ENCODE data around the gene NCOA3.

NCOA3 gene

DNA sequence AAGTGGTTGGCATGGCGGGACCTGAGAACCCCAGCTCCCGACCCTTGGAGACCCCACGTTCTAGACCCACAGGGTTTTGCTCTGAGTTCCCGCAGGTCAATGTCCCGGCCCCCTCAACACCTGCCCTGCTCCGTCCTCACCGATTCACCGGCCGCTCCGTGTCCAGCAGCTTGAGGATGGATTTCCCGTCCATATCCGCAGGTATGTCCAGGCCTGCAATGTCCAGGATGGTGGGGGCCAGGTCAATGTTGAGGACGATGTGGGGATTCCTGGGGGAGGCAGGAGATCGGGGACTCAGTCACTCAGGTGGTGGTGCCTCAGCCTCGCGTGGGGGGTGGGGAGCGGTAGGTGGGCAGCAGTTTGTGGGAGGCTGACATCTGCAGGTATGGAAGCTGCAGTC is 176.8 kb downstream of the NCOA3 start:
- no peak overlapping the region for H3K4me3 ChIP-seq (ENCODE audit: low read length)
- H4K20me1 ChIP-seq (ENCODE audit: control insufficient read depth, insufficient read depth, low read depth, low read length) = no peaks in the 10 kb centered on the region
- H3K27me3 ChIP-seq (ENCODE audit: control insufficient read depth, low read length) = no peaks in the 10 kb centered on the region
- TF ChIP-seq EZH2phosphoT487 (IDR thresholded peaks at IDR 0.05; ENCODE audit: borderline replicate concordance, low read length) = no peak
- TF ChIP-seq, protein P1, sequence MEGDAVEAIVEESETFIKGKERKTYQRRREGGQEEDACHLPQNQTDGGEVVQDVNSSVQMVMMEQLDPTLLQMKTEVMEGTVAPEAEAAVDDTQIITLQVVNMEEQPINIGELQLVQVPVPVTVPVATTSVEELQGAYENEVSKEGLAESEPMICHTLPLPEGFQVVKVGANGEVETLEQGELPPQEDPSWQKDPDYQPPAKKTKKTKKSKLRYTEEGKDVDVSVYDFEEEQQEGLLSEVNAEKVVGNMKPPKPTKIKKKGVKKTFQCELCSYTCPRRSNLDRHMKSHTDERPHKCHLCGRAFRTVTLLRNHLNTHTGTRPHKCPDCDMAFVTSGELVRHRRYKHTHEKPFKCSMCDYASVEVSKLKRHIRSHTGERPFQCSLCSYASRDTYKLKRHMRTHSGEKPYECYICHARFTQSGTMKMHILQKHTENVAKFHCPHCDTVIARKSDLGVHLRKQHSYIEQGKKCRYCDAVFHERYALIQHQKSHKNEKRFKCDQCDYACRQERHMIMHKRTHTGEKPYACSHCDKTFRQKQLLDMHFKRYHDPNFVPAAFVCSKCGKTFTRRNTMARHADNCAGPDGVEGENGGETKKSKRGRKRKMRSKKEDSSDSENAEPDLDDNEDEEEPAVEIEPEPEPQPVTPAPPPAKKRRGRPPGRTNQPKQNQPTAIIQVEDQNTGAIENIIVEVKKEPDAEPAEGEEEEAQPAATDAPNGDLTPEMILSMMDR (IDR thresholded peaks at IDR 0.05; ENCODE audit: low read depth, low read length, poor library complexity, severe bottlenecking) = no peak
- H3K79me2 ChIP-seq (ENCODE audit: control insufficient read depth, low read length) = no peaks in the 10 kb centered on the region
- no peaks in the 10 kb centered on the region for H3F3A ChIP-seq (ENCODE audit: control insufficient read depth, insufficient read depth)
- no peak overlapping the region for H3K4me2 ChIP-seq (ENCODE audit: low read length)
- H3K36me3 ChIP-seq (ENCODE audit: control insufficient read depth, low read length) = no peaks in the 10 kb centered on the region
- no peaks in the 10 kb centered on the region for H3K9me3 ChIP-seq (ENCODE audit: control insufficient read depth, insufficient read depth, low read length)
- no peaks in the 10 kb centered on the region for H3K9me2 ChIP-seq (replicated peaks; ENCODE audit: control insufficient read depth, low read length)
- peaks cover 5% of the 10 kb centered on the region; the same call in 1 of the 2 replicates for H3K4me1 ChIP-seq (ENCODE audit: control insufficient read depth, low read length)
- H3K27ac ChIP-seq (ENCODE audit: low read depth, low read length) = no peak overlapping the region

DNA sequence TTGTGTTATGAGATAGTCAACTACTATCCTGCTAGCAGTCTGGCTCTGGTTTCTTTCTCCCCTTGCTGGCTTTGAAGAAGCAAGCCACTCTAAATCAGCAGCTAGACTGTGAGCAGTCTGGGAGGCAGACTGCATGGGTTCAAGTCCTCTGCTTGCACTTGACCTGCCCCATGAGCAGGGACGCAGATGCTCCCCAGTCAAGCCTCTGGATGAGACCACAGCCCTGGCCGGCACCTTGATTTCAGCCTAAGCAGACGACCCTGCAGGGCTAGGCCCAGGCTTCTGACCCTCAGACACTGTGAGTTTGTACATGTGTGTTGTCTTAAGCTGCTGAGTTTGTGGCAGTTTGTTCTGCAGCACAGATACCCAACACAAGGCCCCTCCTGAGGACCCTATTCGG is 177.8 kb downstream of the NCOA3 start:
- H3K79me2 ChIP-seq (ENCODE audit: control insufficient read depth, low read length) = no peaks in the 10 kb centered on the region
- no peaks in the 10 kb centered on the region for H3F3A ChIP-seq (ENCODE audit: control insufficient read depth, insufficient read depth)
- no peaks in the 10 kb centered on the region for H3K36me3 ChIP-seq (ENCODE audit: control insufficient read depth, low read length)
- TF ChIP-seq EZH2phosphoT487 (IDR thresholded peaks at IDR 0.05; ENCODE audit: borderline replicate concordance, low read length) = no peak
- TF ChIP-seq, protein P1 (IDR thresholded peaks at IDR 0.05; ENCODE audit: low read depth, low read length, poor library complexity, severe bottlenecking) = no peak
- H3K9me2 ChIP-seq (replicated peaks; ENCODE audit: control insufficient read depth, low read length) = no peaks in the 10 kb centered on the region
- H3K27ac ChIP-seq (ENCODE audit: low read depth, low read length) = no peak overlapping the region
- H4K20me1 ChIP-seq (ENCODE audit: control insufficient read depth, insufficient read depth, low read depth, low read length) = no peaks in the 10 kb centered on the region
- no peak overlapping the region for H3K4me3 ChIP-seq (ENCODE audit: low read length)
- H3K4me2 ChIP-seq (ENCODE audit: low read length) = no peak overlapping the region
- no peaks in the 10 kb centered on the region for H3K9me3 ChIP-seq (ENCODE audit: control insufficient read depth, insufficient read depth, low read length)
- H3K4me1 ChIP-seq (ENCODE audit: control insufficient read depth, low read length) = peaks cover 5% of the 10 kb centered on the region; the same call in 1 of the 2 replicates
- H3K27me3 ChIP-seq (ENCODE audit: control insufficient read depth, low read length) = no peaks in the 10 kb centered on the region

DNA sequence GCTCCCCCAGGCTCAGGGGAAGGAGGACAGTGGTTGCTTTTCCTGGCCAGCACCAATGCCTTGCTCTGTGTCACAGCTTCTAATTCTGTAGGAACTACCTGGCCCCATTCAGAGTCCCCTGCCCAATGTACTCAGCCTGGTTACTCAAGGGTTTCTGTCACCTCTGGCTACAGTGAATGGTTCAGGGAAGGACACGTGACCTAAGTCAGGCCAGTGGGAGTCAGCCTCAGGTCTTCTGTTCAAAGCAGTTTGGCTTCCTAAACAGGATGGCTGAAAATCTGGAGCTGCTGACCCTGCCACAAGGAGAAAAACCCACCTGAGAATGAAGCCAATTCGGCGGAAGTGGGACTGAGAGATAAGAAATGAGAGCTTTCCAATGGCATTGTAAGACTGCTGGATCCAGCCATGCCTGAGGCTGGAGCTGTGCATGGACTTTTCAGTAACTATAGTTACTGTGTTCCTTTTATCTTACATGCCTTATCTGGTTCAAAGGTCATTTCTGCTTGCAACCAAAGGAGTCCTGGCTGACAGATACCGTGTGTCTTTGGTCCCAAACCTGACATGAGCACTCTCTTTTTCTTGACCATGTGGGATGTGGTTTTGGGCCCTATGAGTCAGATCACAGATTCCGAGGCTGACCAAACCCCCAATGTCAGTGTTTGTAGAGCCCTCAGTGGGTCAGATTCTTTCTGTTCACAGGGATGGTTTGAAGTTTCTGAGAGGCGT is 179.3 kb downstream of the NCOA3 start:
- no peak overlapping the region for H3K27ac ChIP-seq (ENCODE audit: low read depth, low read length)
- H3K79me2 ChIP-seq (ENCODE audit: control insufficient read depth, low read length) = no peaks in the 10 kb centered on the region
- H3K27me3 ChIP-seq (ENCODE audit: control insufficient read depth, low read length) = no peaks in the 10 kb centered on the region
- H3K36me3 ChIP-seq (ENCODE audit: control insufficient read depth, low read length) = no peaks in the 10 kb centered on the region
- peaks cover 5% of the 10 kb centered on the region; the same call in 1 of the 2 replicates for H3K4me1 ChIP-seq (ENCODE audit: control insufficient read depth, low read length)
- no peaks in the 10 kb centered on the region for H3K9me2 ChIP-seq (replicated peaks; ENCODE audit: control insufficient read depth, low read length)
- H3K4me3 ChIP-seq (ENCODE audit: low read length) = no peak overlapping the region
- no peaks in the 10 kb centered on the region for H3F3A ChIP-seq (ENCODE audit: control insufficient read depth, insufficient read depth)
- H3K9me3 ChIP-seq (ENCODE audit: control insufficient read depth, insufficient read depth, low read length) = no peaks in the 10 kb centered on the region
- TF ChIP-seq, protein P1 (IDR thresholded peaks at IDR 0.05; ENCODE audit: low read depth, low read length, poor library complexity, severe bottlenecking) = no peak
- TF ChIP-seq EZH2phosphoT487 (IDR thresholded peaks at IDR 0.05; ENCODE audit: borderline replicate concordance, low read length) = no peak
- H3K4me2 ChIP-seq (ENCODE audit: low read length) = no peak overlapping the region
- H4K20me1 ChIP-seq (ENCODE audit: control insufficient read depth, insufficient read depth, low read depth, low read length) = no peaks in the 10 kb centered on the region
